ENCODE measurements around the gene NCKAP5.
"Not testable (repeated sequence)": the region's sequence is repeated elsewhere in the genome, so short reads cannot be mapped to it uniquely, and the experiment has no call there.

Gene NCKAP5

GRCh38 chr2:133495226-133495625 is 73.0 kb downstream of the NCKAP5 start:
- DNase-seq = no peak

- DNase-seq = no peak
Measured at GRCh38 chr2:133492719-133493380, 75.4 kb downstream of the NCKAP5 start.

- no peak for DNase-seq
Measured at GRCh38 chr2:133490411-133490980, 77.8 kb downstream of the NCKAP5 start.

- DNase-seq = no peak
Measured at GRCh38 chr2:133489641-133490410, 78.4 kb downstream of the NCKAP5 start.

- DNase-seq = no peak
Measured at GRCh38 chr2:133489146-133489545, 79.1 kb downstream of the NCKAP5 start.

GRCh38 chr2:133486771-133487191 is 81.5 kb downstream of the NCKAP5 start:
- no peak for DNase-seq

GRCh38 chr2:133485868-133486267 is 82.4 kb downstream of the NCKAP5 start:
- no peak for DNase-seq

GRCh38 chr2:133484784-133485183 is 83.5 kb downstream of the NCKAP5 start:
- DNase-seq = no peak

GRCh38 chr2:133484106-133484505 is 84.2 kb downstream of the NCKAP5 start:
- no peak for DNase-seq

- DNase-seq = no peak
Measured at GRCh38 chr2:133483181-133483580, 85.1 kb downstream of the NCKAP5 start.

- DNase-seq = no peak
Measured at GRCh38 chr2:133480707-133481429, 87.4 kb downstream of the NCKAP5 start.

GRCh38 chr2:133477616-133477990 is 90.7 kb downstream of the NCKAP5 start:
- no peak for DNase-seq

GRCh38 chr2:133476931-133477615 is 91.2 kb downstream of the NCKAP5 start:
- no peak for DNase-seq

- no peak for DNase-seq
Measured at GRCh38 chr2:133476286-133476685, 92.0 kb downstream of the NCKAP5 start.

GRCh38 chr2:133475610-133476009 is 92.7 kb downstream of the NCKAP5 start:
- DNase-seq = no peak

- DNase-seq = not testable (repeated sequence)
Measured at GRCh38 chr2:133470446-133470845, 97.8 kb downstream of the NCKAP5 start.

GRCh38 chr2:133462811-133463210 is 105.5 kb downstream of the NCKAP5 start:
- no peak for DNase-seq

GRCh38 chr2:133461484-133461883 is 106.8 kb downstream of the NCKAP5 start:
- no peak for DNase-seq

- DNase-seq = no peak
Measured at GRCh38 chr2:133459590-133459989, 108.7 kb downstream of the NCKAP5 start.

GRCh38 chr2:133458280-133458679 is 110.0 kb downstream of the NCKAP5 start:
- no peak for DNase-seq

GRCh38 chr2:133457861-133458260 is 110.4 kb downstream of the NCKAP5 start:
- no peak for DNase-seq

- DNase-seq = no peak
Measured at GRCh38 chr2:133456971-133457370, 111.3 kb downstream of the NCKAP5 start.

- DNase-seq = no peak
Measured at GRCh38 chr2:133456156-133456555, 112.1 kb downstream of the NCKAP5 start.

All from CD4-positive, alpha-beta T cell treated with Interferon gamma for 1 hour (primary cell).